RWPE2 (cell line): ENCODE measurements around the gene UBR2.

Source experiments
- ATAC-seq: fragments of 200-7000 bp; cut with Tn5 transposase; 3 replicates; pipeline ENCODE4 v1.9.1; 2021; ENCODE audit warnings: low read depth
- DNase-seq: peaks from one replicate; pipeline ENCODE4 v3.0.0-alpha.2; 2020; ENCODE audit warnings: low spot score
- H3K27ac ChIP-seq: fragments of 450-650 bp; 2 replicates; pipeline ENCODE4 v1.5.1; 2017; ENCODE audit warnings: mild to moderate bottlenecking; ENCODE audit not compliant: poor library complexity, severe bottlenecking
- H3K27me3 ChIP-seq: fragments of 250-450 bp; sonication (Bioruptor Pico); 2 replicates; pipeline ENCODE4 v1.5.1; 2021; ENCODE audit warnings: mild to moderate bottlenecking, moderate library complexity; ENCODE audit not compliant: insufficient read depth, poor library complexity, severe bottlenecking
- H3K36me3 ChIP-seq: fragments of 250-450 bp; sonication (Bioruptor Pico); 2 replicates; pipeline ENCODE4 v1.5.1; 2020; ENCODE audit warnings: low read depth, mild to moderate bottlenecking, moderate library complexity
- H3K4me1 ChIP-seq: fragments of 250-450 bp; sonication (Bioruptor Pico); 2 replicates; pipeline ENCODE4 v1.5.1; 2021; ENCODE audit warnings: mild to moderate bottlenecking, moderate library complexity; ENCODE audit not compliant: insufficient read depth, poor library complexity, severe bottlenecking
- H3K4me3 ChIP-seq: fragments of 250-450 bp; sonication (Bioruptor Pico); 2 replicates; pipeline ENCODE4 v1.5.1; 2021; ENCODE audit warnings: mild to moderate bottlenecking, moderate library complexity; ENCODE audit not compliant: severe bottlenecking
- H3K9me3 ChIP-seq: fragments of 250-450 bp; sonication (Bioruptor Pico); 2 replicates; pipeline ENCODE4 v1.5.1; 2021; ENCODE audit warnings: mild to moderate bottlenecking, moderate library complexity; ENCODE audit not compliant: severe bottlenecking
- TF ChIP-seq, protein P1 (sequence below): fragments of 450-650 bp; IDR thresholded peaks from one replicate; pipeline ENCODE4 v1.5.1; 2017; ENCODE audit warnings: mild to moderate bottlenecking, moderate library complexity; ENCODE audit not compliant: poor library complexity, severe bottlenecking

Gene UBR2

DNA sequence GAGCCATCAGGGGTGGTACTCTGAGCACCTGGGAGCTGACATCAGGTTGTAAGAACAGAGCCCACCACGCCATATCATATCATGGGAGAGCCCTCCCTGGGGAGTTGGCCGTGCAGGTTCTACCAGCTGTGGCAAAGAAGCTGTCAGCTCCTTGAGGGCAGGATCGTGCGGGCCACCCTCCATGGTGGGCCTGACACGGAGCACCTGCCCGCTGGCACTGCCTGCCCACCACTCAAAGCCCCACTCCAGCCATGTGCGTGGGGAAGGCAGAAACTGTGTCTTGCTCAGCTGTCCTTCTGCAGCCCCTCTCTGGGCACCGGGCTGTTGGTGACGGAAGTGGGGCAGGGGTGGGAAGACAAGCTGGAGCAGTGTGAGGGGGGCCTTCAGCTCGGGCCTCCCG lies 144.3 kb downstream of the UBR2 start:
- no peak for DNase-seq
- TF ChIP-seq, protein P1, sequence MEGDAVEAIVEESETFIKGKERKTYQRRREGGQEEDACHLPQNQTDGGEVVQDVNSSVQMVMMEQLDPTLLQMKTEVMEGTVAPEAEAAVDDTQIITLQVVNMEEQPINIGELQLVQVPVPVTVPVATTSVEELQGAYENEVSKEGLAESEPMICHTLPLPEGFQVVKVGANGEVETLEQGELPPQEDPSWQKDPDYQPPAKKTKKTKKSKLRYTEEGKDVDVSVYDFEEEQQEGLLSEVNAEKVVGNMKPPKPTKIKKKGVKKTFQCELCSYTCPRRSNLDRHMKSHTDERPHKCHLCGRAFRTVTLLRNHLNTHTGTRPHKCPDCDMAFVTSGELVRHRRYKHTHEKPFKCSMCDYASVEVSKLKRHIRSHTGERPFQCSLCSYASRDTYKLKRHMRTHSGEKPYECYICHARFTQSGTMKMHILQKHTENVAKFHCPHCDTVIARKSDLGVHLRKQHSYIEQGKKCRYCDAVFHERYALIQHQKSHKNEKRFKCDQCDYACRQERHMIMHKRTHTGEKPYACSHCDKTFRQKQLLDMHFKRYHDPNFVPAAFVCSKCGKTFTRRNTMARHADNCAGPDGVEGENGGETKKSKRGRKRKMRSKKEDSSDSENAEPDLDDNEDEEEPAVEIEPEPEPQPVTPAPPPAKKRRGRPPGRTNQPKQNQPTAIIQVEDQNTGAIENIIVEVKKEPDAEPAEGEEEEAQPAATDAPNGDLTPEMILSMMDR, result no peak
- Histone ChIP-seq H3K27me3 (no peaks in the 10 kb centered on the region), H3K4me1 (no peaks in the 10 kb centered on the region), H3K36me3 (no peaks in the 10 kb centered on the region), H3K27ac (no peak overlapping the region), H3K4me3 (no peak overlapping the region), H3K9me3 (no peaks in the 10 kb centered on the region)
- no peak for ATAC-seq

DNA sequence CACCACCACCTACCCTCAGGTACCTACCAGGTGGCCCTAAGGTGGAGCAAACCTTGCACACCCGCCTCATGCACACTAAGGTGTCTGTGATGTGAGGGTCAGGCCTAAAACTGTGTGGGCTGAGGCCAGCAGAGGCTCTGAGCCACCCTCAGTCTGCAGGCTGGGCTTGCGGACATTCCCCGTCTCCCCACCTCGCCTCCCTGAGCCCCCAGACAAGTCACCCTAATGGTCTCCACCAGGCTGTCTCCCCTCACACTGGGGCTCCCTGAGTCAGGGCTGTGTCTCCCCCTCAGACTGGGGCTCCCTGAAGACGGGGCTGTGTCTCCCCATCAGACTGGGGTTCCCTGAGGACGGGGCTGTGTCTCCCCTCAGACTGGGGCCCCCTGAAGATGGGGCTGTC lies 146.0 kb downstream of the UBR2 start:
- no peaks in the 10 kb centered on the region for H3K27me3 ChIP-seq
- DNase-seq (no peak), ATAC-seq (no peak)
- TF ChIP-seq, protein P1, result no peak
- no peak overlapping the region for H3K4me3 ChIP-seq
- H3K9me3 ChIP-seq, result no peaks in the 10 kb centered on the region
- H3K36me3 ChIP-seq, result no peaks in the 10 kb centered on the region
- H3K4me1 ChIP-seq, result peaks cover 11% of the 10 kb centered on the region
- H3K27ac ChIP-seq, result no peak overlapping the region

DNA sequence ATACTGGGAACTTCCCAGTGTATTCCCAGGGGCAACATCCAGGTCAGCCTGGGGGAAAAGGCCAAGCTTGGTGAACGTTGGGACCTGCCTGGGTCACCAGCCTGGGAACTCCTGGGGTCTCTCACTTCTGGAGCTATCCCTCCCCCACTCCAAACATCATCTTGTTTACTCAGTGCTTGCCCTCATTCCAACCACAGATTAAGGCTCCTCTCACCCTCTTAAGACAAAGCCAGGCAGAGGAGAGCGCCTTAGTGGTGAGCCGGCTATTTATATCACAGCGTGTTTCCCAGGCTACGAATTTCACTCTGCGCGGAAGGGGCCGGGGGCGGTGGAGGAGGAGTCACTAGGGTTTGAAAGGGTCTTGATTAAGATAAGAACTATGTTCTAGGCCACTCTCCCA lies 146.5 kb downstream of the UBR2 start:
- no peaks in the 10 kb centered on the region for H3K27me3 ChIP-seq
- no peak for DNase-seq
- H3K4me3 ChIP-seq, result no peak overlapping the region
- no peak overlapping the region for H3K27ac ChIP-seq
- peaks cover 12% of the 10 kb centered on the region for H3K4me1 ChIP-seq
- TF ChIP-seq, protein P1, result no peak
- no peaks in the 10 kb centered on the region for H3K36me3 ChIP-seq
- no peak for ATAC-seq
- no peaks in the 10 kb centered on the region for H3K9me3 ChIP-seq

DNA sequence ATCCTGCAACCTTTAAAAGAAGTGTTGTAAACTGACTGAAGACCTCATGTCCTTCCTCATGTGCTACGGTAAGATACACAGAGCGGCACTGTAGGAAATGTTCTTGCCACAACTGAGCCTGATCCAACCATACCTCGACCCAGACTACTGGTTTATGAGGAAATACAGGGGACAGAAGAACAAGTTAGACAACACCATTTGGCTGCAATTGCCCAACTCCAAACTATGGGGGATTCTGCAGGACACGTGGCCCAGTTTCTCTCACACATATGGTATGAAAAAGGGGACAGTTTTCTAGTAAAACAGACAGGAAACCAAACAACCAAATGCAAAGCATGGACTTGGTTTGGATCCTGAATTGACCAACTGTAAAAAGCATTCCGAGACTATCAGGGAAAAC lies 148.1 kb downstream of the UBR2 start:
- peaks cover 12% of the 10 kb centered on the region for H3K4me1 ChIP-seq
- TF ChIP-seq, protein P1, result no peak
- no peak for ATAC-seq

DNA sequence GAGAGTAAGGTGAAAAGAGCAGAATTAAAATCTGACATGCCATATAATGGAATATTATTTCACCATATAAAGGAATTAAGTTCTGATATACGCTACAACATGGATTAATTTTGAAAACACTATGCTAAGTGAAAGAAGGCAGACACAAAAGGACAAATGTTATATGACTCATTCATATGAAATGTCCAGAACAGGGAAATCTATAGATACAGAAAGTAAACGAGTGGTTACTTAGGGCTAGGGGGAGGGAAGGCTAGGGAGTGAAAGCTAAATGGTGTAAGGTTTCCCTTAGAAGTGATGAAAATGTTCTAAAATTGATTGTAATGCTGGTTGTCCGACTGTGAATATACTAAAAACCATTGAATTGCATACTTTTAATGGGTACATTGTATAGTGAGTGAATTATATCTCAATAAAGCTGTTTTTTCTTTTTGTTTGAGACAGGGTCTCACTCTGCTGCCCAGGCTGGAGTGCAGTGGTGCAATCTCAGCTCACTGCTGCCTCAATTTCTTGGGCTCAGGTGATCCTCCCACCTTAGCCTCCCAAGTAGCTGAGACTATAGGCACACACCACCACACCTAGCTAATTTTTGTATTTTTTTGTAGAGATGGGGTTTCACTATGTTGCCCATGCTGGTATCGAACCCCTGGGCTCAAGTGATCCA lies 150.4 kb downstream of the UBR2 start:
- TF ChIP-seq, protein P1, result no peak
- H3K36me3 ChIP-seq, result no peaks in the 10 kb centered on the region
- H3K27me3 ChIP-seq, result no peaks in the 10 kb centered on the region
- H3K27ac ChIP-seq, result peak overlapping the region; percentile 33
- no peak for DNase-seq
- ATAC-seq, result peak; percentile 94
- peaks cover 12% of the 10 kb centered on the region for H3K4me1 ChIP-seq
- H3K4me3 ChIP-seq, result no peak overlapping the region
- H3K9me3 ChIP-seq, result no peaks in the 10 kb centered on the region

More for the DNA sequence above, 148.1 kb downstream of the UBR2 start:
- Histone ChIP-seq H3K4me3 (no peak overlapping the region), H3K27ac (no peak overlapping the region), H3K27me3 (no peaks in the 10 kb centered on the region), H3K9me3 (no peaks in the 10 kb centered on the region), H3K36me3 (no peaks in the 10 kb centered on the region)
- no peak for DNase-seq
